Stomach (tissue), 4 donors: Measurements from ENCODE around the gene LONP2.

Experiments used
- CTCF ChIP-seq, 7 experiments: fragments of 450-650 bp in 4 of 7; fragments of 200-600 bp in 3 of 7; sonication (generic) in 3 of 7; IDR thresholded peaks; one replicate each; pipeline ENCODE4 v1.5.1; 2016 to 2019; ENCODE audit warnings: antibody characterized with exemption in 7 of 7, control low read depth in 2 of 7, mild to moderate bottlenecking in 1 of 7
- POLR2A ChIP-seq, 4 donors: fragments of 450-650 bp; IDR thresholded peaks; one replicate each; pipeline ENCODE4 v1.6.1; 2016; ENCODE audit warnings: antibody characterized with exemption in 4 of 4, control low read depth in 2 of 4, mild to moderate bottlenecking in 1 of 4, moderate library complexity in 1 of 4

GRCh38 chr16:48271728-48272127 is 27.6 kb downstream of the LONP2 start:
- TF ChIP-seq POLR2A (IDR thresholded peaks at IDR 0.05) (no peak), CTCF (IDR thresholded peaks at IDR 0.05) (no peak)
